GM18511 (cell line): ENCODE data around the gene MEGF9.
"Not testable (repeated sequence)": the region's sequence is repeated elsewhere in the genome, so short reads cannot be mapped to it uniquely, and the experiment has no call there.

Source experiments
- ATAC-seq: cut with Tn5 transposase; IDR thresholded peaks from one replicate; pipeline ENCODE4 v1.9.1; 2021; ENCODE audit warnings: mild to moderate bottlenecking, moderate library complexity; ENCODE audit not compliant: unreplicated experiment

Gene MEGF9

DNA sequence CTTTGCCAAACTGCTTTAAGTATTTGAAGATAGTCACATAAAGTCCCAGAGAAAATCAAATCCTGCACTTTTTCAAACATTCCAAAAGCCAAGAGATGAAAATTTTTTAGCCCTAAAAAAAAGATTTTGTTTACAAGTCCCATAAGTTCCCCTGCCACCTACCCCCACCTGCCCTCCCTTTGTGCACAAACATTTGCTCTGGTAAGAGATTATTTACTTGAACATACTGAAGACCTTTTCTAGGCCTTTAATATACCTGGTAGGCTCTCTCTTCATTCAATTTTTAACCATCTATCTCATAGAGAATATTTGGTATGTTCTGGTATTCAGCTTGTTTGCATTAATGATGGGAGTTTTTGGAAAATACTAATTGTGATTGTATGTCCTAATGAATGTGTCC lies 50.3 kb downstream of the MEGF9 start:
- ATAC-seq, result no peak

DNA sequence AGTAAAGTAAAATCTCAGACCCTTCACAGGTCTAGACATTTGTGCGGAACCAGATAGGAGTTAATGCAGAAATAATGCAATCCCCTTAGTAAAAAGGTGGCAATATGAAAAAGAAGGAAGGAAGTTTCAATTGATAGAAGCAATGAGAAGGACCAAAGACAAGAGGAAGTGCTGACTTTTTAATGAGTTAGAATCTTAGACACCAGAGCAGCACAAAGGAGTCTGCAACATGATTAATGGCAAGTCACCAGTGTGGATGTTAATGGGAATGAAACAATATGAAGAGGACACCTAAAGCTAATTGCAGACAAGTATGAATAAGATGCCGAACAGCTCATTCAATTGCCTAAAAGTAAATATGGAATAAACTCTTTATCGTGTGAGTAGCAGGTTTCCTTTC lies 50.9 kb downstream of the MEGF9 start:
- ATAC-seq, result no peak

- no peak for ATAC-seq
These were observed 51.8 kb downstream of the MEGF9 start for GRCh38 chr9:120662513-120662912.

GRCh38 chr9:120659676-120660075 lies 54.6 kb downstream of the MEGF9 start:
- no peak for ATAC-seq

GRCh38 chr9:120659209-120659608 lies 55.1 kb downstream of the MEGF9 start:
- no peak for ATAC-seq

GRCh38 chr9:120655005-120655622 lies 59.2 kb downstream of the MEGF9 start:
- ATAC-seq, result peak; percentile 89

DNA sequence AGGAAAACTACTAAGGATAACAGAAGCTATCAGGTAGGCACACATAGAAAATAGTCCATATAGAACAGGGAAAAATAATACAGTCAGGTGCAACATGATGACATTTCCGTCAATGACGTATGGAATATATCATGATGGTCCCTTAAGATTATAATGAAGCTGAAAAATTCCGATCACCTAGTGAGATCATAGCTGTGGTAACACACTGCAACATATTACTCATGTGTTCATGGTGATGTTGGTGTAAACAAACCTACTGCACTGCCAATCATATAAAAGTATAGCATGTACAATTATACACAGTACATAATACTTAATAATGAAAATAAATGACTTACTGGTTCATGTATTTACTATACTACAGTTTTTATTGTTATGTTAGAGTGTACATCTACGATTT lies 60.0 kb downstream of the MEGF9 start:
- no peak for ATAC-seq

DNA sequence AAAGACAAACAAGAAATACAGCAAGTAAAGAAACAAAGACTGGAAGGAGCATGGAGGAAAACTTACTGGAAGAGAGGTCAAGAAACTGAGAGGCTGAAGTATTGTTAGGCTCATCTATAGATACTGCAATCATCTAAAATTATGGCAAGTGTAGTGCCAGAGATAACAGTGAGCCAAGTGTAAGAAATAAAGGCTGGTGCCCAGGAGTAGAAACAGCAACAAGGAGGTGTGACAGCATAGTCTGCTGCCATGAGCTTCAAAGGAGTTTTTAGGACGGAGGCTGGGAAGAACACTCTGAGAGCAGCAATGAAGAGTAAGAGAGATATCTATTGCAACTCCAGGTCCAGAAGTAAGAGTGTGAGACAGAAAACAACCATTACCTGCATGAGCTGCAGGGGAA lies 60.5 kb downstream of the MEGF9 start:
- ATAC-seq, result no peak

DNA sequence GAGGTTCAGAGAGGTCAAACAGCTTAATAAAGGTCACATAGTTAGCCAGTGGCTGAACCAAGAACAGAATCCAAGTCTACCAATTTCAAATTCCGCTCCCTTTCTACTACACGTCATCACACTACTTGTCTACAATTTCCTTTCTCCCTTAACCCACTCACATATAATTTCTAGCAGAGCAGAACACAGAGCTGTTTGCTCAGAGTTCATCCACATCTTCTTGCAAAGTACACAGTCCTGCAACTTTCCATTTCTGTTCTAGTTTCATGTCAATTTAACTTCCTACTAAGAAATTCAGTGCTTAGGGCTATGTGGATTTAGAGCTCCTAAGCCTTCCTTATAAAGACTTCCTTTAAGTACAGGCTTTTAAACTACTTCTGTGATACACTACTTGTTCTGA lies 61.3 kb downstream of the MEGF9 start:
- ATAC-seq, result no peak

- ATAC-seq, result no peak
These were observed 63.9 kb downstream of the MEGF9 start for GRCh38 chr9:120650352-120650751.

DNA sequence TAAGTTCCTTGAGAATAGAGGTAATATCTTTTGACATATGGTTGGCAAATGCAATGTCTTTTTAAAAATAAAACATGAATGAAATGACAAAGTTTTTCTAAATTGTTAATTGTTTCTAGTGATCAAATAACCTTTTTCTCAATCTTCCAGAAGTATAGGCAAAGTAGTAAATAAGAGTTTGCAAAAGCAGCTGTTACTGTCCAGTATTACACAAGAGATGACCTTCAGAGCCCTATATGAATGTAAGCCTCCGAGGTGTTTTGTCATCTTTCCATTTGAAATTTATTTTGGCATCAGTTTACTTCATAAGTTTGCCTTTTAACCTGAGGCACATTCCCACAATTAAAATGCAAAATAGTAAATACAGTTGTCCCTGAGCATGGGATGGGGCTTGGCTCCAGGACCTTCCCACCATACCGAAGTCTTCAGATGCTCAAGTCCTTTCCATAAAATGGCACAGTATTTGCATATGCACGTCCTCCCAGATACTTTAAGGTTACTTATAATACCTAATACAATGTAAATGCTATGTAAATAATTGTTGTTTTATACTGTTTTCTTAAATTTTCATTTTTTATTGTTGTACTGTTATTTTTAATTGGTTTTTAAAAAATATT lies 65.6 kb downstream of the MEGF9 start:
- ATAC-seq, result no peak

GRCh38 chr9:120646948-120647347 lies 67.3 kb downstream of the MEGF9 start:
- ATAC-seq, result no peak

GRCh38 chr9:120645760-120646159 lies 68.5 kb downstream of the MEGF9 start:
- ATAC-seq, result no peak

GRCh38 chr9:120643061-120643460 lies 71.2 kb downstream of the MEGF9 start:
- ATAC-seq, result no peak

DNA sequence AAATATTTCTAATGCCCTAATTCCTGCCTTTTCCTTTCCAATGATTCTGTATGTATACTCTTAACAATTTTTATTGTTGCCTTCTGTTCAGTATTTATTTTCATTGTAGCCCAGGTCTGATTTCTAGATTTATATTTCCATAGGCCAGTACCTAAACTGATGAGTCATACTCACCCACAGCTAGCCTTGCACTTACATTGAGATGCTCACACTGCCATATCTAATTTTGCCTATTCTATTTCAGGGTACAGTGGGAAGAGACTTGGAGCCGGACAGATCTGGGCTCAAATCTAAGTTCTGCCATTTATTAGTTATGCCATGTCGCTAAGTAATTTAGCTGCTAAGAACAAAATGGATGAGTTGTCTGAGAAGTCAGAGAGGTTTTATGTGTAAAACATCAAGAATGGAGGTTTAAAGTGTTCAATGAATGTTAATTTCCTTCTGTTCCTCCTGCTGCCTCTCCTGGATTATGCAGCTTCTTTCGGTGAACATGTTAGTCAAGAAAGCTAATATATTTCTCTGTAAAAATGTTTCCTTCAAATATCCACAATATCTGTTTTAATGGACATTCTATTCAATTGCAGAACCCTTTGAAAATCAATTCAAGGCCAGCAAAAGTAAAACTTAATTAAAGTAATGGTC lies 72.0 kb downstream of the MEGF9 start:
- ATAC-seq, result no peak

- not testable (repeated sequence) for ATAC-seq
These were observed 73.4 kb downstream of the MEGF9 start for GRCh38 chr9:120640874-120641273.

- ATAC-seq, result no peak
These were observed 73.9 kb downstream of the MEGF9 start for GRCh38 chr9:120640380-120640779.

DNA sequence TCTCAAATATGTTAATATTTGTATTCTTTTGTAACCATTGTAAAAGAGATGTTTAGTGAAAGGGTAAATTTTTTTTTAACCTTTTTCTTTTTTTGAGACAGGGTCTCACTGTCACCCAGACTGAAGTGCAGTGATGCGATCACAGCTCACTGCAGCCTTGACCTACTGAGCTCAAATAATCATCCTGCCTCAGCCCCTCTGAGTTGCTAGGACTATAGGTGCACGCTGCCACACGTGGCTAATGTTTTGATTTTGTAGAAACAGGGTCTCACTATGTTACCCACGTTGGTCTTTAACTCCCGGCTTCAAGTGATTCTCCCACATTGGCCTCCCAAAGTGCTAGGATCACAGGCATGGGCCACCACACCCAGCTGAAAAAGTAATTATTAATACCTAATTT lies 76.4 kb downstream of the MEGF9 start:
- no peak for ATAC-seq

DNA sequence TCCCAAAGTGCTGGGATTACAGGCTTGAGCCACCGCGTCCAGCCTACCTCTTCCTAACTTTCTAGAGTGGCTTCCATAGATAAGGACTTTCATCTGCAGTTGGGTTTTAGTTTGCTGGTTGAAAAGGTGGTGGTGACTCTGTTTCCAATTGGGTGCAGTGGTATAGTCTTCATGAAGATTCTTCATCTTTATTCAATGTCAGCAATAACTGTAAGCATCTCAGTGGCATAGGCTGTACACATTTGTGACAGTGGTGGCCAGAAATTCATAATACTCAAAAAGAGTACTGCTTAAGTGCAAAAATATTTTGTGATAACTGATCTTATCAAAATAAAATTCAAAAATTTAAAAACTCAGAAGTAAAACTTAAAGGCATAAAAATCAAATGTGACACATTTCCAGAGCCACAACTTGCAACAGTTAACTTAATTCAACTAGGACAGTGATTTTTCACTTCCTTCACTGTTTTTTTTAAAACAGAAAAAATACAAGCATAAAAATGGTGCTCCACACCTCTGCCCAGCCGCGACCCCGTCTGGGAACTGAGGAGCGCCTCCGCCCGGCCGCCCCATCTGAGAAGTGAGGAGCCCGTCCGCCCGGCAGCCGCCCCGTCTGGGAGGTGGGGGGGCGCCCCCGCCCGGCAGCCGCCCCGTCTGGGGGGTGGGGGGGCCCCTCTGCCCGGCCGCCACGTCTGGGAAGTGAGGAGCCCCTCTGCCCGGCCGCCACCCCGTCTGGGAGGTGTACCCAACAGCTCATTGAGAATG lies 77.9 kb downstream of the MEGF9 start:
- no peak for ATAC-seq

DNA sequence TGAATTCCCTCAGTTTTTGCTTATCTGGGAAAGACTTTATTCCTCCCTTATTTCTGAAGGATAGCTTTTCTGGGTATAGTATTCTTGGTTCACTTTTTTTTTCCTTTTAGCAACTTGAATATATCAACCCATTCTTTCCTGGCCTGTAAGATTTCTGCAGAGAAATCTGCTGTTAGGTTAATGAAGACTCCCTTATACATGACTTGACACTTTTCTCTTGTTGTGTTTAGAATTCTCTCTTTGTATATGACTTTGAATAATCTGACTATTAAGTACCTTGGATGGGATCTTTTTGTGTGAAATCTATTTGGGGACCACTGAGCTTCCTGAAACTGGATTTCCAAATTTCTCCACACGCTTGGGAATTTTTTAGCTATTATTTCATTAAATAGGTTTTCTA lies 79.3 kb downstream of the MEGF9 start:
- ATAC-seq, result no peak

GRCh38 chr9:120630333-120630732 lies 83.9 kb downstream of the MEGF9 start:
- ATAC-seq, result no peak
